ENCODE data around the gene PAGE2. TPM values are rescaled to one million over a fixed set of nuclear protein-coding genes. Genes with fewer than 3 reads are reported as not detected.
"Not testable (repeated sequence)": the region's sequence is repeated elsewhere in the genome, so short reads cannot be mapped to it uniquely, and the experiment has no call there.

The PAGE2 gene
- total RNA-seq, 3 donors from 2014 or later (not counting 1 experiment from before 2014, with no cell fraction given): not detected

GRCh38 chrX:55107262-55107661 is 18.4 kb downstream of the PAGE2 start:
- DNase-seq (no peak), ATAC-seq (no peak)
- Mint-ChIP-seq H3K4me1 (no peaks in the 10 kb centered on the region), H3K9me3 (no peaks in the 10 kb centered on the region), H3K27ac (no peak overlapping the region), H3K36me3 (no peaks in the 10 kb centered on the region), H3K4me3 (no peak overlapping the region), H3K27me3 (ENCODE audit: low read depth in 2 of 2) (peaks cover 0 to 8% of the 10 kb centered on the region in 2 donors)
- Histone ChIP-seq H3K4me1 (ENCODE audit: control insufficient read depth, insufficient read depth, low read length) (no peaks in the 10 kb centered on the region), H3K9me3 (ENCODE audit: control insufficient read depth, insufficient read depth, low read length) (no peaks in the 10 kb centered on the region), H3K27me3 (ENCODE audit: control insufficient read depth, insufficient read depth, low read length) (no peaks in the 10 kb centered on the region), H3K27ac (ENCODE audit: low read length) (no peak overlapping the region), H3K36me3 (ENCODE audit: control insufficient read depth, insufficient read depth, low read length) (no peaks in the 10 kb centered on the region), H3K4me3 (ENCODE audit: low read length) (no peak overlapping the region)
- intact Hi-C loops (cut with micrococcal nuclease): no loop called here
- no peak for TF ChIP-seq CTCF (IDR thresholded peaks at IDR 0.05)

GRCh38 chrX:55107911-55108310 is 19.1 kb downstream of the PAGE2 start:
- no peak for ATAC-seq
- Histone ChIP-seq H3K9me3 (ENCODE audit: control insufficient read depth, insufficient read depth, low read length) (no peaks in the 10 kb centered on the region), H3K27me3 (ENCODE audit: control insufficient read depth, insufficient read depth, low read length) (no peaks in the 10 kb centered on the region), H3K4me3 (ENCODE audit: low read length) (no peak overlapping the region), H3K27ac (ENCODE audit: low read length) (no peak overlapping the region), H3K36me3 (ENCODE audit: control insufficient read depth, insufficient read depth, low read length) (no peaks in the 10 kb centered on the region), H3K4me1 (ENCODE audit: control insufficient read depth, insufficient read depth, low read length) (no peaks in the 10 kb centered on the region)
- intact Hi-C loops (cut with micrococcal nuclease): no loop called here
- 25% methylated on average over 2 of the region's 2 CpGs for WGBS (ENCODE audit: insufficient coverage)
- no peak for TF ChIP-seq CTCF (IDR thresholded peaks at IDR 0.05)
- Mint-ChIP-seq H3K9me3 (no peaks in the 10 kb centered on the region), H3K27me3 (ENCODE audit: low read depth in 2 of 2) (peaks cover 0 to 8% of the 10 kb centered on the region in 2 donors), H3K4me1 (no peaks in the 10 kb centered on the region), H3K27ac (no peak overlapping the region), H3K36me3 (no peaks in the 10 kb centered on the region), H3K4me3 (no peak overlapping the region)
- DNase-seq: no peak

GRCh38 chrX:55109306-55109705 is 20.5 kb downstream of the PAGE2 start:
- no peaks in the 10 kb centered on the region for H3K4me1 ChIP-seq (ENCODE audit: control insufficient read depth, insufficient read depth, low read length)
- Mint-ChIP-seq H3K27ac (no peak overlapping the region), H3K4me1 (no peaks in the 10 kb centered on the region), H3K27me3 (ENCODE audit: low read depth in 2 of 2) (peaks cover 0 to 8% of the 10 kb centered on the region in 2 donors), H3K36me3 (no peaks in the 10 kb centered on the region), H3K4me3 (no peak overlapping the region), H3K9me3 (no peaks in the 10 kb centered on the region)
- ATAC-seq: no peak
- intact Hi-C loops (cut with micrococcal nuclease): no loop called here
- H3K4me3 ChIP-seq (ENCODE audit: low read length): no peak overlapping the region
- no peaks in the 10 kb centered on the region for H3K36me3 ChIP-seq (ENCODE audit: control insufficient read depth, insufficient read depth, low read length)
- 93% methylated on average over 6 of the region's 7 CpGs for WGBS (ENCODE audit: insufficient coverage)
- H3K27me3 ChIP-seq (ENCODE audit: control insufficient read depth, insufficient read depth, low read length): no peaks in the 10 kb centered on the region
- H3K9me3 ChIP-seq (ENCODE audit: control insufficient read depth, insufficient read depth, low read length): no peaks in the 10 kb centered on the region
- no peak overlapping the region for H3K27ac ChIP-seq (ENCODE audit: low read length)
- TF ChIP-seq CTCF (IDR thresholded peaks at IDR 0.05): no peak
- no peak for DNase-seq

- Mint-ChIP-seq H3K27ac (no peak overlapping the region), H3K4me1 (no peaks in the 10 kb centered on the region), H3K4me3 (no peak overlapping the region), H3K36me3 (no peaks in the 10 kb centered on the region), H3K9me3 (no peaks in the 10 kb centered on the region), H3K27me3 (ENCODE audit: low read depth in 2 of 2) (peaks cover 0 to 29% of the 10 kb centered on the region in 2 donors)
- no peak for TF ChIP-seq CTCF (IDR thresholded peaks at IDR 0.05)
- H3K27ac ChIP-seq (ENCODE audit: low read length): no peak overlapping the region
- ATAC-seq: no peak
- H3K36me3 ChIP-seq (ENCODE audit: control insufficient read depth, insufficient read depth, low read length): no peaks in the 10 kb centered on the region
- 94% methylated on average over 6 of the region's 8 CpGs for WGBS (ENCODE audit: insufficient coverage)
- H3K27me3 ChIP-seq (ENCODE audit: control insufficient read depth, insufficient read depth, low read length): no peaks in the 10 kb centered on the region
- H3K4me1 ChIP-seq (ENCODE audit: control insufficient read depth, insufficient read depth, low read length): no peaks in the 10 kb centered on the region
- no peak overlapping the region for H3K4me3 ChIP-seq (ENCODE audit: low read length)
- intact Hi-C loops (cut with micrococcal nuclease): no loop called here
- no peaks in the 10 kb centered on the region for H3K9me3 ChIP-seq (ENCODE audit: control insufficient read depth, insufficient read depth, low read length)
- no peak for DNase-seq
Measured at GRCh38 chrX:55111578-55112254, 22.9 kb downstream of the PAGE2 start.

- H3K36me3 Mint-ChIP-seq; H3K4me3 ChIP-seq (ENCODE audit: low read length); H3K4me3 Mint-ChIP-seq; intact Hi-C loops (cut with micrococcal nuclease); DNase-seq; H3K27me3 ChIP-seq (ENCODE audit: control insufficient read depth, insufficient read depth, low read length); H3K9me3 Mint-ChIP-seq; ATAC-seq; H3K27ac ChIP-seq (ENCODE audit: low read length); H3K9me3 ChIP-seq (ENCODE audit: control insufficient read depth, insufficient read depth, low read length); H3K27ac Mint-ChIP-seq; H3K36me3 ChIP-seq (ENCODE audit: control insufficient read depth, insufficient read depth, low read length): not testable (repeated sequence)
- H3K4me1 Mint-ChIP-seq: peaks cover 15% of the 10 kb centered on the region in 2 donors
- H3K27me3 Mint-ChIP-seq (ENCODE audit: low read depth in 2 of 2): peaks cover 0 to 41% of the 10 kb centered on the region in 2 donors
- 82% methylated on average over 6 of the region's 7 CpGs for WGBS (ENCODE audit: insufficient coverage)
- H3K4me1 ChIP-seq (ENCODE audit: control insufficient read depth, insufficient read depth, low read length): peaks cover 12% of the 10 kb centered on the region
Measured at GRCh38 chrX:55116589-55116988, 27.8 kb downstream of the PAGE2 start.
